GM21619 (cell line): ENCODE data around the gene DPT.
"Not testable (repeated sequence)": the region's sequence is repeated elsewhere in the genome, so short reads cannot be mapped to it uniquely, and the experiment has no call there.

Experiments
- ATAC-seq: cut with Tn5 transposase; IDR thresholded peaks from one replicate; pipeline ENCODE4 v1.9.1; 2021; ENCODE audit not compliant: unreplicated experiment

The DPT gene

DNA sequence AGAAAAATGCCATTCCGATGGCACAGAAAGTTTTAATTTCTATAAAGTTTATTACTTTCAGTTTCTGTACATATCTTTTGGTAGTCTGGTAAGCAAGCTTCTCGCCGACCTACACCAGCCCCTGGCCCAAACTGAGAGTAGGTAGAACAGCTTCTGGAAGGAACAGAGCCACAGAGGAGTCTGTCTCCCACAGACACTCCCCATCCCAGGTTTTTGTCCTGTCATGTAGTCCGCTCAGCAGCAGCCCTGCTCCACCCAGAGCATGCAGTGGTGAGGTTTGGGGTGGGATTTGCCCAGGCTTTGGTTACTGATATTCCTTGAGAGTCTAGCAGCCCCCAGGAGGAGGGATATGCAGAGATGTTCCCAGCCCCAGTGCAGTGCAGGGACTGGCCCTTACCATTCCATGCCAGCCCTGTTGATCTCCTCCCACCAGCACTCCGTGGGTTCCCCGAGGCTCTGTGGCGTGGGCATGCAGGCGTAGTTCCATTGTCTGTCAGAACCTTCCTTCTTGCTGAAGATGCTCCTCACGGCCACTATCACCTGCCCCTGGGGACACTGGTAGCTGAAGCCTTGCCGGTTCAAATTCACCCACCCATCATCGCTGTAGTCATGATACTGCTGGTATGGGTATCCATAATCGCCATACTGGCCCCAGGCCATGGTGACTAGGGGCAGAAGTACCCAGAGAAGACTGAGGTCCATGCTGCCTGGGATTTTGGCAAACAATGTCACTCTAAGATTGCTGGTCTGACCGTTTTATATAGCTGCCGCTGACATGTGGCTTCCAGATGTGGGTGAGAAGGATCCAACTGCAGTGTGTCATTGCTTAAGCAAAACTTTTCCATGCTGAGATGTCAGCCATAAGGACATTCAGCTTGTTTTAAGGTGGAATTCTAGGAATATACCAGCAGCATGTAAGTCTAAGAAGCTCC, at the start of gene DPT:
Gene DPT, minus strand, starts transcription at position 734 of the 932 bp plus-strand sequence. Its CDS starts 32 bp downstream, at position 702.
- no peak for ATAC-seq

DNA sequence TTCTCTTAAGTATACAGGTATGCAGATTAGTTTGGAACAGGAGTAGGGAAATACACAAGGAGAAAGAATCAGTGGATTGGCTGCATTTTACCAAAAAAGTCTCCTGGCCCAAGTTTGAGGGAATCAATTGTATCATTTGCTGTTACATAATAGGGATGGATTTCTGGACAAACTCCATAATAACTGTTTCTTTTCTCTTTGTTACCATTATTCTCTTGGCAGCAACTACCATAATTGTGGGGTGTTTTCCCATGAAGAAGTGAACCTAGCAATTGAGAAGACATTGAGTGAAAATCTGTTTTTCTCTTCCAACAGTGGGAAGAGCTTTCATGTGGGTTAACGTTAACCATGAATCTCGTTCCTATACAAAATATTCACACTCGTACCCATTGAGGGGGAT, 46.4 kb upstream of the DPT start:
- no peak for ATAC-seq

DNA sequence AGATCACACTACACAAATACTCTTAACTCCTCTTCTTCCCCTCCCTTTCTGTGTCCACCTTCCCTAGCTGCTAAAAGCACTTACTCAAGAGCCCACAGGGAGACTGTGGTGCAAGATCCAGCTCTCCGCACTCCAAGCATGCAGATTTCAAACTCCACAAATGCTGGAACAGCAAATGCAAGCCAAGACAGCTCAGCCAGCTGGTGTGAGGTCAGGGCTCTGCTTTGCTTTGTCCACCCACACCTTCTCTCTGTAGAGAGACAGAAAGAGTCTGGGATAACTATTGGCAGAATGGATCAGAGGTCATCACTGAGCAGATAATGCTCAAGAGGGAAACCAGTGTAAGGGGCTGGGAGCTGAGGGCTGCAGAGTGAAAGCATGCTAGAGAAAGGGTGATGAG, 45.2 kb upstream of the DPT start:
- no peak for ATAC-seq

DNA sequence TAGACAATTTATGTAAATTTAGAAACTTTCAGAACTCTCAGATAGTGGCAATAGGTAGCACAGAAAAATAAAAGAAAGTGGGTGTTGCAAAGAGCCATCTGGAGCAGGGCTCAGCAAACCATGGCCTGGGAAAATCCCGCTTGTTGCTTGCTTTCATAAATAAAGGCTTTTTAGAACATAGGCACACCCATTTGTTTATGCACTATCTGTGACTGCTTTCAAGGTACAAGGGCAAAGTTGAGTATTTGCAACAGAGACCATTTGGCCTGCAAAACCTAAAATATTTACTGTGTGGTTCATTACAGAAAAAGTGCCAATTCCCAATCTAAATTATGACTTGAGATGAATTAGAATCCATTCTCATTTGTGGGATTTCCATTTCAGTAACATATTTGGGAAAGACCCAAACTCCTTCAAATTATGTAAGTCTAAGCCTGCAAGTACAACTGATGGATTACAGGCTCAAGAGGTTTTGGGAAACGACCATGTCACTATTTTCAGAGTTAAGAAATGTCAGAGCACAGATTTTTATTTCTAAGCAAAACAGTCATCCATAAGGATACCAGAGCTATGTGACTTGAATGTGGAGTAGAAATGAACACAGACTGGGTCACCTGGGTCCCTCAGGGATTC, 43.5 kb upstream of the DPT start:
- ATAC-seq: no peak

DNA sequence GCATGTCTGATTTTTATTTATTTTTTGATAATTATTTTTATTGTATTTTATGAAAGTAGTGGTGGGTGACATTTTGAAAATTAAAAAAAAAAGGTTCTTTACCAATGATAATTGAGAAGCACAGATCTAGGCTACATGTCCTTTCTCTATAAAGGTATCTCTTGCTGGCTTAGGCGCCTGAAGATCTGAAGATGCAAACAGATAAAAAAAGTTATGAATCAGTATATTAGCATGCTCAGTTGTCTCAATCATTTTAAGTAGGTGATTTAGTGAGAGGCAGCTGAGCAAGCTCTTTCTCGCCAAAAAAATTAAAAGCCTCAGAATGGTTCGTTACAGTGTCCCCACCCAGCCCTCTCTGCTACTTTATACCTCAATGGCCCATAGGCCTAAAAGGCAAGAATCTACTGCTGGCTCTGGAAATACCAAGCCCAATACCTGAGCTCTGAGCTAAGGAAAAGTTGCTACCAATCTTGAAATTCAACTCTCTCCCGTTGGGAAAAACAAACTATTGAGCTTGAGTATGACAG, 42.2 kb upstream of the DPT start:
- ATAC-seq: no peak

DNA sequence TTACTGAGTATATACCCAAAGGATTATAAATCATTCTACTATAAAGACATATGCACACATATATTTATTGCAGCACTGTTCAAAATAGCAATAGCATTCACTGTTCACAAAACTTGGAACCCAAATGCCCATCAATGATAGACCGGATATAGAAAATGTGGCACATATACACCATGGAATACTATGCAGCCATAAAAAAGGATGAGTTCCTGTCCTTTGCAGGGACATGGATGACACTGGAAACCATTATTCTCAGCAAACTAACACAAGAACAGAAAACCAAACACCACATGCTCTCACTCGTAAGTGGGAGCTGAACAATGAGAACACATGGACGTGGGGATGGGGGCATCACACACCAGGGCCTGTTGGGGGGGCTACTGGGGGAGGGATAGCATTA, 40.9 kb upstream of the DPT start:
- ATAC-seq: not testable (repeated sequence)

DNA sequence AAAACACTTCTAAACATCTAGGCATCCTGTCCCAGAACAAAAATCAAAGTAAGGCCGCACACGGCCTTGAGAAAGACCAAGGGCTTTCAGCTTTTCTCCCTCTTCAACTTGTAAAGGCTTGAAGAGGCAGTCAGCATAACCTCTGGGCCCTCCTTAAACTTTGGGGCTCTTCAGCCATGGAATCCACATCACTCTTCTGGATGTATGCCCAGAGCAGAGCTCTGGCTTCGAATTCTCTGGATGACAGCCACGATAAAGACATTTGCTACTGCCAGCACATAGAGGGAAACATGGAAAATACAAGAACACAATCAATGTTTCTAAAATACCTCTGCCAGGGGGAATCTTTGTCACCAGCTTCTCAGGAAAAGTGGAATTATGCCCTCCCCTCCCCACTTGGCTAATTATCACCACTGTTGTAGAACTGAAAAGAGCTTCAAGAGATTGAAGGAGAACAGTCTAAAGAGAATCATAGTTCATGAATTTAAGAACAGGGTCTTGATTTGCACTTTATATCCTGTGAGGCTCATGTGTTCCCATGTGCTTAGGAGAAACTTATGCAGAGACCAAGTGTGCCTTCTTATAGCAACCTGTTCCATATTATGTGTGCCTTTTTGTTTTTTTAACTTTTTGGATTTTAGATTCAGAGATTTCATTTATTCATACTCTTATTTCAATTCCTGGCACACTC, 39.0 kb upstream of the DPT start:
- no peak for ATAC-seq

DNA sequence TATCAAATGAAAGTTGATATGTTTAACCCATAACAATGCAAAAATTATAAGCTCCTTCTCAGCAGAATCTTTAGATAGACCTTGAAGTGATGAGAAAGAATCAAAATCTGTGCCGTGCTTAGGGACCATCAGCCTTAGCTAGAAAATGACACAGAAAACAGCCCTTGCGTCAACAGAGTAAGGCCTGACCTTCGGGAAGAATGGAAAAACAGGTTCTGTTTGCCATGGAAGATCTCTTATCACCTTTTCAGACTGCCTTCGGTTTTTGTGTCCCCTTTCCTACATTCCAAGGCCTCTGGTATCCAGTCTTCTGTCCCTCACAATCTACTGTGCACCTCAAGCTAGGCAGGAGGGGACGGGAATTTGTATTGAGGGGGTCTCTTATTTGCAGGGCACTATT, 37.6 kb upstream of the DPT start:
- ATAC-seq: no peak

DNA sequence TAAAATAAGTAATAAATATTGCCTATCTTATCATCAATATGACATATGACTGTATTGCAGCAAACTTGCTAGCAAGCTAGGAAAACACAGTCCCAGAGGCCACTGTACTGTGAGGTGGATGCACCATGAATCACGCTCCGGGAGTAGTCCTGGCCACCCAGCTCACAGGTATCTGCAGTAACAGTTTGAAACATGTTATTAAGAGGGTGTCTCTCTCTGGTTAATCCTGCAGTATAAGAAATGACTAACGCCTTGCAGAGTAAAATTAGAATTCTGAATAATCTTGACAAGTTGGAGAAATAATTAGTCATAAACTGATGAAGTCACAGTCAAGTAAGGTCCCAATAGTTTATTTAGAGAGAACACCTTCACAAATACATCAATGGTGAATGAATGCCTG, 34.0 kb upstream of the DPT start:
- no peak for ATAC-seq

DNA sequence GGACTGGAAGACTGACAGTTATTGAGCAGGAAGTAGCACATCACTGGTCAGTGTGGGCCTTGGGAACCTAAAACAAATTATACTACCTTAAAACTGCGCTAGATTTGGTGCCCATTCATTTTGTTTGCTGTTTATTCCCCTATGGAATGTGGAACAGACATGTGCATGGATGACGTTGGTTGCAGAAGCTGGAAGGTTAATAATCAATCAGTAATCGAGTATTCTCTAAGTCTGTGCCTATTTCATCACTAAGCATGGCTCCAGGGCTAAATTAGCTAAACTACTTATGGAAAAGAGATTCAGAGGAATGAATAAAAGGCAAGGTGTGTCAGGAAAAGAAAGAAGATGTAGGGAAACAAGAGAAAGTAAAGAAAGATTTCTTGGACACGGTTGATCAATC, 33.5 kb upstream of the DPT start:
- ATAC-seq: no peak

DNA sequence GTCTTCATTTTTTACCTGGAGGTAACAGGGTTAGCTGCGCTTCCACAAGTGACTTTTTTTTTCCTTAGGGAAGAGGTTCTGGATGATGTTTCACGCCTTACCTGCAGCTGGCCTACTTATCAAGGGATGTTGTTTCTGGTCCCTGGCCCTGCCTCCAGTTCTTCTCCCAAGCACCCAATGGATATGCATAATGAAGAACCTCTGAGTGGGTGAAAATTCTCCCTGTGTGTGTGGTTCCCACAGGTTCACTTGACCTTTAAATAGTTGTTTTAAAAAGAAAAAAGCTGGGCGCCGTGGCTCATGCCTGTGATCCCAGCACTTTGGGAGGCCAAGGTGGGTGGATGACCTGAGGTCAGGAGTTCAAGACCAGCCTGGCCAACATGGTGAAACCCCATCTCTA, 31.8 kb upstream of the DPT start:
- ATAC-seq: no peak

DNA sequence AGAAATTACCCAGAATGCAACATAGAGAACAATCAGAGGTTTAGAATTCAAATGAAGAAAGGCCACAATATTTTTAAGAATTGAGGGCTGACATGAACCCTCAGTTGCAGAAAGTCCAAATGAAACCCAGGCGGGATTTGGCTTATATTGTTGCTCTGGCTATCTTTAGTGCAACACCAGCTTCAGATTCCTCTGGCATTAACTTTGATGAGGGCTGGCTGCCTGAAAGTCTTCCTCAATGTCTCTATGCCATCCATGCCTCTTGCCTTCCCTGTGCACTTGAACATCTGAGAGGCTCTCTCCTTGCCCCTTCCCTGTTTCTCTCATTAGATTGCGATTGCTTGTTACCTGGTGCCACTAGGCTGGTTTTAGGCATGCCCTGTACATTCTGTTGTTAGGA, 31.2 kb upstream of the DPT start:
- ATAC-seq: no peak

DNA sequence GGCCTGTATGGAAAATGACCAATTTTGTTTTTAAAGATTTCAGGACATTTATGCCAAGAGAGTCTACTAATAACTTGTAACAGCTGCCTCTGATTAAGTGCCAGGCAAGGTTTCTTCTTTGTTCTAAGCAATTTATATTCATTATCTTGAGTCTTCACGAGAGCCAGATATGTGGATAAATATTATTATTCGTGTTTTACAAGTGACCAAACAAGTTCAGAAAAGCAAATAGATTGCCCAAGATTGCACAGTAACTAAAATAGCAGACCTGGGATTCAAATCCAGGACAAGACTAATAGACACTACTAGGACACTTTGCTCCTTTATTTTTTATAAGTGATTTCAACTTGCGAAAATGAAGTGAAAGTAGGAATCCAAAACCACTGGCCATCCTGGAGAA, 30.1 kb upstream of the DPT start:
- no peak for ATAC-seq

DNA sequence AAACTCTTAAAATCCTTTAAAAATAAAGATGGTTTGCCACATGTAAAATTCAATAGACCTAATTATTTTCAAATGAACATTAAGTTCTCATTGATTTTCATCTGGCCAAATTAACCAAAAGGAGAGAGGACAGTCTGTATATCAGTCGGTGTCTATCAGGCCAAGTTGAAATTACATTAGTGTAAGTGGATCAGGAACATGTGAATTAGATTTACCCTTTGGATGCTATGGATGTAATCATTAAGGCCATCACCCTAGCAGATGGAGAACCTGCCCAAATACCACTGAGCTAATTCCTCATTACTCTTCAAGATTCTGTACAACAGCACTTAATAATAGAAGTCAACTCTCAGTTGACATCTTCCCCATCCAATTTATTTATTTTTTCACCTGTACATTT, 29.5 kb upstream of the DPT start:
- no peak for ATAC-seq

DNA sequence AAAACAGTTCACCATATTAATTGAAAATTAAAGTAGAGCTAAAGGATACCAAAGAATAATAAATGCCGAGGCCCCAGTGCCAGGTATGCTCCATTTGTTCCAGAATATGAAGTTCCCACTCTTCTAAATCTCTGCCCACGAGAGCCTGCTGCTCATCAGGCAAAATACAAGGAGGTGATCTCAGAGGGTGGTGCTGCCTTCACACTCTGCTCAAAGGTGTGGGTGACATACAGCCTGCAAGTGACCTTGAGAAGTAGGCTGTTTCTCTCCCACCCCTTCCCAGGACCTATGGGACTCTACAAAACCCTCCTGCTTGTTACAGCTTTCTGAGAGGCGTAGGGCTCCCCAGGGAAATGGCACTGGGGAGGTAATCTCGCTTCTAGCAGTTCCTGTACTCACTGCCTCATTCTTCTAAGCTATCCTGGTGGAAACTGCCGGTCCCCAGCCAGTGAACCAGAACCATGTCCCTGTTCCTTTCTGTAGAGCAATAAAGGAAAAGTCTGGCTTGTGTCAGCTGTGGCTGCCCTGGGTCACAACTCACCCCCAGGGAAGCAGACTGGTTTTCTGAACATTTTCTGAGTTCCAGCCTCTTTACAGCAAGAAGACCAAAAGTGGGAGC, 26.9 kb upstream of the DPT start:
- no peak for ATAC-seq

DNA sequence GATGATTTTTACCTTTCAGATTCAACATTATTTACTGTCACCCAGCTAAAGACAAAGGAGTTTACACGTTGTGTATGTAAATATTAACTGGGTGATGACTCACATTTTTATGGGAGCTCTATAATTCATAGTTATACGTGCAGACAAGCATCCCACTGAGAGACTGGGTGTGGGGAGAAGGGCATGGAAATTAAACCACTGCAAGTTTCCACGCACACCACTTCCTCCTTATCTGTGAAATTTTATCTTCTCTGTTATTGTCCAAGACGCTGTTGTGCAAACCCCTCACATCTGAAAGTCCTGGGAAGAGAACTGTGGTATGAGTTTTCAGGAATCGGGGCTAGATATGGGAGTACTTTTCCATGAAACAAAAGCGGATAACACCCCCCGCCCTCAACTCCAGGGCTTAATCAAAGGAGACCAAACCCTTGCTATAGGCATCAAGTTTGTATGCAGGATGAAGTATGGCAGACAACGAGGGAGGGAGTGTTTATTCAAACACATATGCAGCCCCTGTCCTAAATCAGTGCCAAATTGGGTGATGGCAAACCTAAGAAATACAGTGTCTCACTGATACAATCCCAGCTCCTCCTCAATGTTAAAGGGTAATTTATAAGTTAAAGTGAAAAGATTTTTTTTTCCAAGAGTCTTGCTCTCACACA, 23.3 kb upstream of the DPT start:
- no peak for ATAC-seq

DNA sequence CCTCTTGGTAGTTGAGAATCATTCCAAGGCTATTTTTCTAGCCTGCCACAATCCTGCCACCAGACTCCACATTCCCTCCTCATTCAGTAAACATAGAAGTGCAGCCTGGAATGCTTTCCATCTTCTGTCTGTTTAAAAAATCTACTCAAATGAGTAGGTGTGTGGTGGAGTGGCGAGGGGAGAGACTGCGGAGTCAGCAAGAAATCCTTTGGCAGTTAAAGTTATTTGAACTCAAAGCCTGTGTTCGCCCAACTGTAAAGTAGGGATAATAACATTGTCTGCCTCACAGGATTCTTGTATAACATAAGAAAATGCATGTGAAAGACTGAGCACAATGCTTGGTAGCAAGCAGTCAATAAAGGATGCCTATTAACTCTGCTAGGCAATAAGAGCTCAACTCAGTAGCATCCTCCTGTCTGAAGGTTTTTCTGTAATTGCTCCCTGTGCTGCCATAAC, 22.2 kb upstream of the DPT start:
- ATAC-seq: no peak

DNA sequence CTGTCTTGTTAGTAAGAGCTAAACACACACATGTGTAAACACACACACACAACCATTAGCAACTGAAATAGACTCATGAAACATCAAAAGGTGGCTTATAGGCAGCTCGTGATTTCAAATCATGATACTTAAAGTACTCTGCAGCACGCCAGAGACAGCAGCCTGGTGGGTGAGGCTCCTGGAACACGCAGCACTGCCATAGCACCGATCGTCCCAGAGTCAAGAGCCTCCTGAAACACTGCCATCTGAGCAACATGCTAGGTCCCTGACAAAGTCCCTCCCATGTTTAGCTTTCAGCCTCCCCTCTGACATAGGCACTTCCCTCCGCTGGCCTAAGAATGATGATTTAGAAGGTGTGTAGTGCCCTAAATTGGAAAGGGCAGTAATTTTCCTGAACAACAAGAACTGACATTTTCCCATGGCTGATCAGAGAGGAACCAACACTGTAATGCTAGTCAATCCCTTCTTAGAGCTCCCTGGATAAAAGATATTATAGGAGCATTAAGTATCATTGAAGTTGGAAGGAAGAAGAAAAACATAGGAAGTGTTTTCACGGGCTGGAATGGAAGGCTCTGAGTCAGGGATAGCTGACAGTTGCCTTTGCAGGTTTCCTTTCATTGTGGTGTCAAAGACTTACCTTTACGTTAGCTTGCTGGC, 14.1 kb upstream of the DPT start:
- no peak for ATAC-seq

DNA sequence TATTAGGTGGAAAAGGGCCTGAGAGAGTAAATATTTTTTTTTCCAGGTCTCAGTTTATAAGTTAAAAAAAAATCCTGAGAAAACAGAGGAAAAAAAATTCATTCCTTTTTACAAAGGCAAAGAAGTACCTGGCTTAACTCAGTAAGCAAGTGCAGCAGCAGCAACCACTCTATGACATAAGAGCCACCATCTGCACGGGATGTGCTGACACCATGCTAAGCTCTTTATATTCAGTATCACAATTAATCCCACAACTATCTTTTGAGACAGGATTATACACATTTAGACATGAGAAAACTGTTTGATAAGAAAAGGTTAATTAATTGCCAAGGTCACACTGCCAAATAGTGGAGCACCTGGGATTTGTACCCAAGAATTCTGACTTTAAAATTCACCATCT, 13.4 kb upstream of the DPT start:
- no peak for ATAC-seq

DNA sequence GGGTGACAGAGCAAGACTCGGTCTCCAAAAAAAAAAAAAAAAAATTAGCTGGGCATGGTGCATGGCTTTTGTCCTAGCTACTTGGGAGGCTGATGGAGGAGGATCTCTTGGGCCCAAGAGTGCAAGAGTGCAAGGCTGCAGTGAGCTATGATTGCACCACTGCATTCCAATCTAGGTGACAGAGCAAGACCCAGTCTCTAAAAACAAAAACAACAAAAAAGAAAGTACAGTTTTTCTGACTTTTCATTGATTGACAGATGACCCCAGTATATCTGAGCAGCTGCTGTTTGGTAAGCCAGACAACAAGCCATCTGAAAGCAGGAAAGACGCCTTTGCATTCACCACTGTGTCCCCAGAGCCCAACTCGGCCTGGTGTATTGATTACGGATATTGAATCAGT, 10.9 kb upstream of the DPT start:
- no peak for ATAC-seq
